ENCODE measurements around the gene CMTM8. TPM values are rescaled to one million over a fixed set of nuclear protein-coding genes. Genes with fewer than 3 reads are reported as not detected.

Gene CMTM8
- total RNA-seq (2022; extraction: Qiagen RNA extraction): 8.7 to 14.7 TPM (median 13.9 TPM) in 5 replicates

DNA sequence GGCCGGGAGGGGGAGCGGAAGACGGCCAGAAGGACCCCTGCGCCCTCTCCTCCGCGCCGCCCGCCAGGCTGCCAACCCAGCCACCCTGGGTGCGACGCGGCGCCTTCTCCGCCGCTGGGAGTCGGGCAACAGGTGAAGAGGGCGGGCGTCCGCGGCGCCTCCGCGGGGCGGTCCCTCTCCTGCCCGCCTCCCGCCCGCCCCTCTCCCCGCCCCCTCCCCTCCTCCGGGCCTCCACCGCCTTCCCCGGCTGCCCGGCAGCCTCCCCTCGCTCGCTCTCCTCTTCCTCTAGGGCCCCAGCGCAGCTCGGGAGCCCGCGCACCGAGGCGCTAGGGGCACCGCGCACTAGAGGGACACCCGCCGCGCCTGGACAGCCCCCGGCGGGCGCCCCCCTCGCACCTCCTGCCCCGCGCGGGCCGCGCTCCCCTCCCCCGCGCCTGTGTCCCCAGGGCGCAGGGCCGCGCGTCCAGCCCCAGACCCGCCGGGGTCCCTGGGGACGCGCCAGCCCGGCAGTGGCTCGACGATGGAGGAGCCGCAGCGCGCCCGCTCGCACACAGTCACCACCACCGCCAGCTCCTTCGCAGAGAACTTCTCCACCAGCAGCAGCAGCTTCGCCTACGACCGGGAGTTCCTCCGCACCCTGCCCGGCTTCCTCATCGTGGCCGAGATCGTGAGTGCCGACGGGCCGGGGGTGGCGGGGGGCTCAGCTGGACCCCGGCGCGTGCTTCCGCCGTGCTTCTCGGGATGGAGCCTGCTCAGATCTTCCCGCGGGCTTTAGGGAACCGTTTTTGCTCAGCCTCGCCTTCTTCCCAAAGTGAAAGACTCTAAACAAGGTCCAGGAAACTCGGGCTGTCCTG is at the start of gene CMTM8:
CMTM8 (plus strand) TSS at position 228 of the 854 bp plus-strand sequence; CDS start at position 521, 293 bp downstream.

GRCh38 chr3:32391643-32392535 is 153.4 kb downstream of the CMTM8 start, which contains the start of gene CMTM7:
CMTM7 (plus strand) TSS chr3:32391853; CDS start chr3:32391907, 54 bp downstream.

Other genes with a start within 250 kb of the CMTM8 start
- gene GPD1L, start 132.1 kb upstream of the CMTM8 start, total RNA-seq (2022; extraction: Qiagen RNA extraction): 15.6 to 22.5 TPM (median 18.1 TPM) in 5 replicates
- 26.4 to 36.8 TPM (median 33.9 TPM) in 5 replicates for gene CMTM7, start 153.2 kb downstream of the CMTM8 start, total RNA-seq (2022; extraction: Qiagen RNA extraction)